Endothelial cell (in vitro differentiated cells): ENCODE results near the gene PDE1C. TPM values are rescaled to one million over a fixed set of nuclear protein-coding genes. Genes with fewer than 3 reads are reported as not detected.

ENCODE experiments used
- DNase-seq: peaks from one replicate; pipeline ENCODE4 v3.0.0; 2021; ENCODE audit warnings: low spot score
- H3K27ac Mint-ChIP-seq: one replicate; pipeline ENCODE4 v1.8.0; 2021; ENCODE audit warnings: mixed read lengths, inconsistent platforms; ENCODE audit not compliant: unreplicated experiment
- H3K27me3 Mint-ChIP-seq: one replicate; pipeline ENCODE4 v1.8.0; 2021; ENCODE audit warnings: mild to moderate bottlenecking, moderate library complexity, mixed read lengths, inconsistent platforms; ENCODE audit not compliant: unreplicated experiment
- H3K36me3 Mint-ChIP-seq: one replicate; pipeline ENCODE4 v1.8.0; 2021; ENCODE audit warnings: mild to moderate bottlenecking, low read depth, mixed read lengths, inconsistent platforms; ENCODE audit not compliant: unreplicated experiment
- H3K4me1 Mint-ChIP-seq: one replicate; pipeline ENCODE4 v1.8.0; 2021; ENCODE audit warnings: mild to moderate bottlenecking, mixed read lengths, inconsistent platforms; ENCODE audit not compliant: unreplicated experiment
- H3K4me3 Mint-ChIP-seq: one replicate; pipeline ENCODE4 v1.8.0; 2021; ENCODE audit warnings: mild to moderate bottlenecking, mixed read lengths, inconsistent platforms; ENCODE audit not compliant: unreplicated experiment
- H3K9me3 Mint-ChIP-seq: one replicate; pipeline ENCODE4 v1.8.0; 2021; ENCODE audit warnings: mixed read lengths, inconsistent platforms; ENCODE audit not compliant: unreplicated experiment
- CTCF ChIP-seq: fragments of 200-600 bp; sonication (generic); IDR thresholded peaks from one replicate; pipeline ENCODE4 v1.5.0; 2021; ENCODE audit warnings: antibody characterized with exemption; ENCODE audit not compliant: unreplicated experiment
- total RNA-seq: library from RNA; stranded (reverse); fragmentation: NEBNext Ultra II Directional; extraction: Animal tissue kit (Norgen Biotek cat#: 25700); gene quantifications from one replicate; pipeline ENCODE4 v1.2.1, GENCODE V29; 2021; ENCODE audit not compliant: unreplicated experiment

PDE1C gene
- total RNA-seq, 1 donor from 2014 or later: 2.9 TPM

DNA sequence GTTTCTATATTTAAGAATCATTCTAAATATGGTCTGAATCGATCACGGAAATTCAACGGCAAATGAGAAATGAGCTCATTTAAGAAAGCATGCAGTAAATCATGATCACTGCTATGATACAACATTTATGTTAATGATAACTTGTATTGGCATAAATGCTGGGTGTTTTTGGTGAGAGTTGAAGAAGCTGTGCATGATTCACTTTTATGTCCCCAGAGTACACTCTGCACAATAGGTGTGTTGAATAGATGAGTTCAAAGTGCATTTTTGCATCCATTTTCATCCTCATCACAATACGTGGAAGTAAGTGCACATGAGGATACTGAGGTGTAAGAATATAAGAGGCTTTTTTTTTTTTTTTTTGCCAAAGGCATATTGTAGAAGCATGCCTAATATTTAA, 213.9 kb downstream of the PDE1C start:
- Mint-ChIP-seq H3K4me1 (peaks cover 8% of the 10 kb centered on the region), H3K27me3 (no peaks in the 10 kb centered on the region), H3K4me3 (no peak overlapping the region), H3K27ac (no peak overlapping the region), H3K9me3 (no peaks in the 10 kb centered on the region), H3K36me3 (no peaks in the 10 kb centered on the region)
- no peak for TF ChIP-seq CTCF
- no peak for DNase-seq

- Mint-ChIP-seq H3K4me1 (peaks cover 14% of the 10 kb centered on the region), H3K27ac (no peak overlapping the region), H3K4me3 (no peak overlapping the region), H3K36me3 (no peaks in the 10 kb centered on the region), H3K9me3 (no peaks in the 10 kb centered on the region), H3K27me3 (peaks cover 2% of the 10 kb centered on the region)
- TF ChIP-seq CTCF: no peak
- no peak for DNase-seq
Measured at GRCh38 chr7:31855530-31855929, 214.7 kb downstream of the PDE1C start.

GRCh38 chr7:31853380-31853779, 216.8 kb downstream of the PDE1C start:
- no peaks in the 10 kb centered on the region for H3K9me3 Mint-ChIP-seq
- no peaks in the 10 kb centered on the region for H3K36me3 Mint-ChIP-seq
- no peak for TF ChIP-seq CTCF
- peaks cover 2% of the 10 kb centered on the region for H3K27me3 Mint-ChIP-seq
- H3K27ac Mint-ChIP-seq: no peak overlapping the region
- no peak for DNase-seq
- peaks cover 20% of the 10 kb centered on the region for H3K4me1 Mint-ChIP-seq
- H3K4me3 Mint-ChIP-seq: no peak overlapping the region

DNA sequence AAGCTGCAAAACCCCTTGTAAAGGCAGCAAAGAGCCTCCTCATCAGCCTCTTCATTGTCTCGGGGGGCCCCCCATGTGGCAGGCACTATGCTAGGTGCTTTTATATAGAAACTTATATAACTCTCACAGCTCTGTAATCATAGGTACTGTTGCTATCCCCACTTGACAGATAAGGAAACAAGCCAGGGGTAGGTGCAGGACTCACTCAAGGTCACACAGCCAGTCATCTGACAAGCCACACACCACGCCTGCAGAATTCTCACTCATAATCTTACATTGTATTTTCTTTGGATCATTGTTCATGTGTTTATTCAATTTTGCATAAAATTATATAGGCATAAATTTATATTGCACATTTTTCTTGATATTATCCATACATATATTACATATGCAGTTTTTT, 217.7 kb downstream of the PDE1C start:
- H3K4me3 Mint-ChIP-seq: no peak overlapping the region
- DNase-seq: no peak
- H3K4me1 Mint-ChIP-seq: peaks cover 20% of the 10 kb centered on the region
- no peak overlapping the region for H3K27ac Mint-ChIP-seq
- no peaks in the 10 kb centered on the region for H3K9me3 Mint-ChIP-seq
- H3K27me3 Mint-ChIP-seq: peaks cover 2% of the 10 kb centered on the region
- TF ChIP-seq CTCF: no peak
- H3K36me3 Mint-ChIP-seq: no peaks in the 10 kb centered on the region

DNA sequence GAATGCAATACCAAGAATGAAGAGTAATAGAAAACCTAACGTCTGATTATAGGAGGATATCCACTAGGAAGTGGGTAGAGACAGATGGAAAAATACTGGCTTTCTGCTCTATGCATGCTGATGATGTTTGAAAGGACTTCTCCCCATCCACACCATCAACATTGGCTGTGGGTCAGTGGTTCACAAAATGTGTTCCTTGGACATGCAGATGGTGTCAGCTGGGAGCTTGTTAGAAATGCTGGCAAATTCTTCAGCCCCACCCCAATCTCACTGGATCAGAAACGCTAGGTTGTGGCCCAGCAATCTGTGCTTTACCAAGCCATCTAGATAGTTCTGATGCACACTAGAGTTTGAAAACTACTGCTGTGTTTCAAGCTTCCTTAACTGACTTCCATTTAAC, 219.1 kb downstream of the PDE1C start:
- no peak for TF ChIP-seq CTCF
- H3K27me3 Mint-ChIP-seq: peaks cover 2% of the 10 kb centered on the region

More for the DNA sequence above, 219.1 kb downstream of the PDE1C start:
- H3K9me3 Mint-ChIP-seq: no peaks in the 10 kb centered on the region
- no peak overlapping the region for H3K27ac Mint-ChIP-seq
- no peak overlapping the region for H3K4me3 Mint-ChIP-seq
- H3K36me3 Mint-ChIP-seq: no peaks in the 10 kb centered on the region
- no peak for DNase-seq
- peaks cover 14% of the 10 kb centered on the region for H3K4me1 Mint-ChIP-seq
